GM06990 (cell line): ENCODE data around the gene DPH7.
"Not testable (repeated sequence)": the region's sequence is repeated elsewhere in the genome, so short reads cannot be mapped to it uniquely, and the experiment has no call there.

Source experiments
- DNase-seq: peaks from one replicate; pipeline ENCODE4 v3.0.0-alpha.2; 2011; ENCODE audit not compliant: insufficient read length; ENCODE audit errors: extremely low read depth
- H3K27me3 ChIP-seq: replicated peaks from 2 replicates; pipeline ENCODE4 v1.6.0; 2011; ENCODE audit warnings: low read length; ENCODE audit not compliant: control insufficient read depth, insufficient read depth
- H3K36me3 ChIP-seq: 2 replicates; pipeline ENCODE4 v1.5.1; 2011; ENCODE audit warnings: low read length; ENCODE audit not compliant: control insufficient read depth, insufficient read depth
- H3K4me3 ChIP-seq: replicated peaks from 2 replicates; pipeline ENCODE4 v1.5.1; 2011; ENCODE audit warnings: low read depth, mild to moderate bottlenecking, control low read depth, low read length
- CTCF ChIP-seq: IDR thresholded peaks from 2 replicates; pipeline ENCODE4 v1.5.1; 2011; ENCODE audit warnings: low read length, control low read depth, mild to moderate bottlenecking, inconsistent platforms; ENCODE audit not compliant: insufficient read depth, poor library complexity, severe bottlenecking

Gene DPH7

GRCh38 chr9:137574192-137574591 is 4.5 kb downstream of the DPH7 start:
- Histone ChIP-seq H3K4me3 (no peak overlapping the region), H3K36me3 (peaks cover 23% of the 10 kb centered on the region), H3K27me3 (no peaks in the 10 kb centered on the region)
- DNase-seq = no peak
- TF ChIP-seq CTCF = no peak

GRCh38 chr9:137570566-137570965 is 8.2 kb downstream of the DPH7 start:
- H3K36me3 ChIP-seq = peaks cover 23% of the 10 kb centered on the region
- H3K27me3 ChIP-seq = no peaks in the 10 kb centered on the region
- no peak overlapping the region for H3K4me3 ChIP-seq
- DNase-seq = no peak
- TF ChIP-seq CTCF = no peak

DNA sequence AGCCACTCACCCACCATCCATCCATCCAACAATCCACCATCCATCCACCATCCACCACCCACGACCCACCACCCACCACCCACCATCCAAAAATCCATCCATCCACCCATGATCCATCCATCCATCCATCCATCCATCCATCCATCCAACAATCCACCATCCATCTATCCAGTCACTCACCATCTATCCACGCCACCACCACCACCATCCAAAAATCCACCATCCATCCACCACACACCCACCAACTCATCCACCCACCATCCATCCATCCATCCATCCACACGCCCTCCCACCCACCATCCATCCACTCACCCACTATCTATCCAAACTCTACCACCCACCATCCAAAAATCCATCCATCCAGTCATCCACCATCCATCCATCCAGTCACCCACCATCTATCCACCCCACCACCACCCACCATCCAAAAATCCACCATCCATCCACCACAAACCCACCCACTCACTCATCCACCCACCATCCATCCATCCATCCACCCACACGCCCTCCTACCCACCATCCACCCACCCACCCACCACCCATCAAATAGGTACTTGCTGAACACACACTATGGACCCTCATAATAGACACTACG is 9.0 kb downstream of the DPH7 start:
- DNase-seq = no peak
- Histone ChIP-seq H3K27me3 (no peaks in the 10 kb centered on the region), H3K36me3 (peaks cover 19% of the 10 kb centered on the region), H3K4me3 (no peak overlapping the region)
- TF ChIP-seq CTCF = no peak

GRCh38 chr9:137568445-137568844 is 10.3 kb downstream of the DPH7 start:
- not testable (repeated sequence) for H3K27me3 ChIP-seq, DNase-seq, H3K4me3 ChIP-seq
- H3K36me3 ChIP-seq = peaks cover 18% of the 10 kb centered on the region

DNA sequence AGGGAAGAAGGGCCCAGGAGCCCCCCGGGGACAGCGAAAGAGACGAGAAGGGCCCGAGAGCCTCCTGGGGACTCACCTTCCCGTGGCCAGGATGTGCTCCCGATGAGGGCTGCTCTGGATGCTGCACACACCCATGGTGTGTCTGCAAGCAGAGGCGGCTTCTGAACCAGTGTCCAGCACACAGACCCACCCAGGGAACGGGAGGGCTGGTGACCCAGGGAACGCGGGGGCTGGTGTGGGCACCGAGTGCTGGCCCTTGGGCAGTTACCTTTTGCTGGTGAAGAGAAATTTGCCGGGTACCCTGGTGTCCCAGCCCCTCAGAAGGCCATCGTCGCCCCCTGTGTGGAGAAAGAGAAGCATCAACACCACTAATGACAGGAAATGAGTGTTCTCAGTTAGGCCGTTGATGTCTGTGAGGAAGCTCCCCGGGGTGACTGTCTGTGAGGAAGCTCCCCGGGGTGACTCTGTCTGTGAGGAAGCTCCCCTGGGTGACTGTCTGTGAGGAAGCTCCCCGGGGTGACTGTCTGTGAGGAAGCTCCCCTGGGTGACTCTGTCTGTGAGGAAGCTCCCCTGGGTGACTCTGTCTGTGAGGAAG is 13.8 kb downstream of the DPH7 start:
- H3K36me3 ChIP-seq = peaks cover 6% of the 10 kb centered on the region
- TF ChIP-seq CTCF = no peak
- no peak for DNase-seq
- no peak overlapping the region for H3K4me3 ChIP-seq
- H3K27me3 ChIP-seq = no peaks in the 10 kb centered on the region

GRCh38 chr9:137564134-137564533 is 14.6 kb downstream of the DPH7 start:
- peaks cover 6% of the 10 kb centered on the region for H3K36me3 ChIP-seq
- TF ChIP-seq CTCF = no peak
- DNase-seq = no peak
- no peaks in the 10 kb centered on the region for H3K27me3 ChIP-seq
- no peak overlapping the region for H3K4me3 ChIP-seq
